SK-N-SH (cell line): ENCODE data around the gene NDUFS6.

Experiments used
- FOXJ3 ChIP-seq: sonication (generic); formaldehyde crosslinking; IDR thresholded peaks from 2 replicates; pipeline ENCODE4 v1.5.1; 2020; ENCODE audit warnings: mild to moderate bottlenecking, missing genetic modification reagents
- MEF2A ChIP-seq: IDR thresholded peaks from 2 replicates; pipeline ENCODE4 v1.4.0; 2012; ENCODE audit warnings: low read depth, borderline replicate concordance
- NRF1 ChIP-seq: IDR thresholded peaks from 2 replicates; pipeline ENCODE4 v1.6.1; 2012; ENCODE audit warnings: low read depth, mild to moderate bottlenecking, low read length
- POLR2AphosphoS5 ChIP-seq: IDR thresholded peaks from 2 replicates; pipeline ENCODE4 v1.6.1; 2012; ENCODE audit warnings: low read depth, low read length
- TAF1 ChIP-seq: IDR thresholded peaks from 2 replicates; pipeline ENCODE4 v1.6.1; 2012; ENCODE audit warnings: low read depth, mild to moderate bottlenecking, low read length, moderate library complexity, borderline replicate concordance
- TF ChIP-seq, protein P1 (sequence below): fragments of 200-600 bp; sonication (generic); IDR thresholded peaks from 2 replicates; pipeline ENCODE4 v1.6.1; 2017; ENCODE audit warnings: antibody characterized with exemption, mild to moderate bottlenecking, moderate library complexity
- TF ChIP-seq, protein P2 (sequence below): IDR thresholded peaks from 2 replicates; pipeline ENCODE4; 2012
- TF ChIP-seq, protein P3 (sequence below): IDR thresholded peaks from 2 replicates; pipeline ENCODE4 v1.4.0; 2012; ENCODE audit warnings: low read depth
- TF ChIP-seq, protein P4 (sequence below): IDR thresholded peaks from 2 replicates; pipeline ENCODE4 v1.6.1; 2012; ENCODE audit warnings: mild to moderate bottlenecking, low read depth, low read length, moderate library complexity

DNA sequence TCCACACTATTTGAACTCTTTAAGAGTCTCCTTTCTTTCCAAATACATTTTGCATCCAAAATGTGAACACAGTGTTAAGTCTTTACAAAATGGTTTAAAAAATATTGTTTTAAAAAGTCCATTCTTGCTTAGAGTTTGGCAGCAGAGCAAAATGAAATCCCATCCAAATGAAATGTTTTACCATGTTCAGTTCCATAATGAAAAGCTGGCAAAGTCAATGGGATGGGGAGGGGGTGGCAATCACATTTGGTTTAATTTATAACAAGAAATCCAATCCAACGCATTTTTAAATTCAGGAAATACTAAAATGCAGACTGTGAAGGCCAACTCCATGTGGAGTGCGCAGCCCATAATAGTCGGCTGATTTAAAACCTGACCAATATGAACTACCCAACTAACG lies 41.0 kb upstream of the NDUFS6 start:
- TF ChIP-seq, protein P1, sequence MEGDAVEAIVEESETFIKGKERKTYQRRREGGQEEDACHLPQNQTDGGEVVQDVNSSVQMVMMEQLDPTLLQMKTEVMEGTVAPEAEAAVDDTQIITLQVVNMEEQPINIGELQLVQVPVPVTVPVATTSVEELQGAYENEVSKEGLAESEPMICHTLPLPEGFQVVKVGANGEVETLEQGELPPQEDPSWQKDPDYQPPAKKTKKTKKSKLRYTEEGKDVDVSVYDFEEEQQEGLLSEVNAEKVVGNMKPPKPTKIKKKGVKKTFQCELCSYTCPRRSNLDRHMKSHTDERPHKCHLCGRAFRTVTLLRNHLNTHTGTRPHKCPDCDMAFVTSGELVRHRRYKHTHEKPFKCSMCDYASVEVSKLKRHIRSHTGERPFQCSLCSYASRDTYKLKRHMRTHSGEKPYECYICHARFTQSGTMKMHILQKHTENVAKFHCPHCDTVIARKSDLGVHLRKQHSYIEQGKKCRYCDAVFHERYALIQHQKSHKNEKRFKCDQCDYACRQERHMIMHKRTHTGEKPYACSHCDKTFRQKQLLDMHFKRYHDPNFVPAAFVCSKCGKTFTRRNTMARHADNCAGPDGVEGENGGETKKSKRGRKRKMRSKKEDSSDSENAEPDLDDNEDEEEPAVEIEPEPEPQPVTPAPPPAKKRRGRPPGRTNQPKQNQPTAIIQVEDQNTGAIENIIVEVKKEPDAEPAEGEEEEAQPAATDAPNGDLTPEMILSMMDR = no peak
- TF ChIP-seq POLR2AphosphoS5 = no peak
- TF ChIP-seq, protein P2, sequence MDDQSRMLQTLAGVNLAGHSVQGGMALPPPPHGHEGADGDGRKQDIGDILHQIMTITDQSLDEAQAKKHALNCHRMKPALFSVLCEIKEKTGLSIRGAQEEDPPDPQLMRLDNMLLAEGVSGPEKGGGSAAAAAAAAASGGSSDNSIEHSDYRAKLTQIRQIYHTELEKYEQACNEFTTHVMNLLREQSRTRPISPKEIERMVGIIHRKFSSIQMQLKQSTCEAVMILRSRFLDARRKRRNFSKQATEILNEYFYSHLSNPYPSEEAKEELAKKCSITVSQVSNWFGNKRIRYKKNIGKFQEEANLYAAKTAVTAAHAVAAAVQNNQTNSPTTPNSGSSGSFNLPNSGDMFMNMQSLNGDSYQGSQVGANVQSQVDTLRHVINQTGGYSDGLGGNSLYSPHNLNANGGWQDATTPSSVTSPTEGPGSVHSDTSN = no peak
- TF ChIP-seq, protein P3, sequence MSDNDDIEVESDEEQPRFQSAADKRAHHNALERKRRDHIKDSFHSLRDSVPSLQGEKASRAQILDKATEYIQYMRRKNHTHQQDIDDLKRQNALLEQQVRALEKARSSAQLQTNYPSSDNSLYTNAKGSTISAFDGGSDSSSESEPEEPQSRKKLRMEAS = no peak
- no peak for TF ChIP-seq NRF1
- no peak for TF ChIP-seq TAF1
- TF ChIP-seq FOXJ3 (CRISPR knock-in tag) = no peak
- TF ChIP-seq MEF2A = no peak
- TF ChIP-seq, protein P4, sequence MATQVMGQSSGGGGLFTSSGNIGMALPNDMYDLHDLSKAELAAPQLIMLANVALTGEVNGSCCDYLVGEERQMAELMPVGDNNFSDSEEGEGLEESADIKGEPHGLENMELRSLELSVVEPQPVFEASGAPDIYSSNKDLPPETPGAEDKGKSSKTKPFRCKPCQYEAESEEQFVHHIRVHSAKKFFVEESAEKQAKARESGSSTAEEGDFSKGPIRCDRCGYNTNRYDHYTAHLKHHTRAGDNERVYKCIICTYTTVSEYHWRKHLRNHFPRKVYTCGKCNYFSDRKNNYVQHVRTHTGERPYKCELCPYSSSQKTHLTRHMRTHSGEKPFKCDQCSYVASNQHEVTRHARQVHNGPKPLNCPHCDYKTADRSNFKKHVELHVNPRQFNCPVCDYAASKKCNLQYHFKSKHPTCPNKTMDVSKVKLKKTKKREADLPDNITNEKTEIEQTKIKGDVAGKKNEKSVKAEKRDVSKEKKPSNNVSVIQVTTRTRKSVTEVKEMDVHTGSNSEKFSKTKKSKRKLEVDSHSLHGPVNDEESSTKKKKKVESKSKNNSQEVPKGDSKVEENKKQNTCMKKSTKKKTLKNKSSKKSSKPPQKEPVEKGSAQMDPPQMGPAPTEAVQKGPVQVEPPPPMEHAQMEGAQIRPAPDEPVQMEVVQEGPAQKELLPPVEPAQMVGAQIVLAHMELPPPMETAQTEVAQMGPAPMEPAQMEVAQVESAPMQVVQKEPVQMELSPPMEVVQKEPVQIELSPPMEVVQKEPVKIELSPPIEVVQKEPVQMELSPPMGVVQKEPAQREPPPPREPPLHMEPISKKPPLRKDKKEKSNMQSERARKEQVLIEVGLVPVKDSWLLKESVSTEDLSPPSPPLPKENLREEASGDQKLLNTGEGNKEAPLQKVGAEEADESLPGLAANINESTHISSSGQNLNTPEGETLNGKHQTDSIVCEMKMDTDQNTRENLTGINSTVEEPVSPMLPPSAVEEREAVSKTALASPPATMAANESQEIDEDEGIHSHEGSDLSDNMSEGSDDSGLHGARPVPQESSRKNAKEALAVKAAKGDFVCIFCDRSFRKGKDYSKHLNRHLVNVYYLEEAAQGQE = no peak
